Loucy (cell line): ENCODE measurements around the gene TLE2.

Experiments used
- H2AFZ ChIP-seq: fragments of 200-600 bp; sonication (generic); 2 replicates; pipeline ENCODE4 v1.6.0; 2016; ENCODE audit warnings: antibody characterized with exemption, mild to moderate bottlenecking, low read length, moderate library complexity
- H3F3A ChIP-seq: fragments of 200-600 bp; 2 replicates; pipeline ENCODE4 v1.6.0; 2016; ENCODE audit warnings: antibody characterized with exemption, low read depth, mild to moderate bottlenecking
- H3K27me3 ChIP-seq: fragments of 200-600 bp; sonication (generic); 2 replicates; pipeline ENCODE4 v1.6.1; 2014; ENCODE audit warnings: low read length, mild to moderate bottlenecking; ENCODE audit not compliant: insufficient read depth, poor library complexity, severe bottlenecking
- H3K36me3 ChIP-seq: fragments of 200-600 bp; sonication (generic); 2 replicates; pipeline ENCODE4 v1.6.1; 2016; ENCODE audit warnings: low read length; ENCODE audit not compliant: insufficient read depth
- H3K4me1 ChIP-seq: fragments of 200-600 bp; sonication (generic); 2 replicates; pipeline ENCODE4 v1.5.1; 2014; ENCODE audit warnings: low read length, mild to moderate bottlenecking; ENCODE audit not compliant: insufficient read depth, poor library complexity, severe bottlenecking
- H3K4me2 ChIP-seq: fragments of 200-600 bp; sonication (generic); 2 replicates; pipeline ENCODE4 v1.6.0; 2014; ENCODE audit warnings: antibody characterized with exemption, low read length, low read depth, mild to moderate bottlenecking; ENCODE audit not compliant: poor library complexity, severe bottlenecking
- H3K4me3 ChIP-seq: fragments of 200-600 bp; sonication (generic); 2 replicates; pipeline ENCODE4 v1.5.1; 2014; ENCODE audit warnings: low read length, mild to moderate bottlenecking, mixed read lengths; ENCODE audit not compliant: poor library complexity, severe bottlenecking
- H3K79me2 ChIP-seq: fragments of 200-600 bp; sonication (generic); 2 replicates; pipeline ENCODE4 v1.6.1; 2014; ENCODE audit warnings: low read length; ENCODE audit not compliant: insufficient read depth
- H3K9ac ChIP-seq: fragments of 200-600 bp; sonication (generic); 2 replicates; pipeline ENCODE4 v1.6.0; 2014; ENCODE audit warnings: mild to moderate bottlenecking, low read depth, low read length, moderate library complexity; ENCODE audit not compliant: poor library complexity, severe bottlenecking
- H3K9me2 ChIP-seq: fragments of 200-600 bp; sonication (generic); replicated peaks from 2 replicates; pipeline ENCODE4 v1.6.1; 2016; ENCODE audit warnings: low read depth, low read length, mixed read lengths
- H3K9me3 ChIP-seq: fragments of 200-600 bp; sonication (generic); 2 replicates; pipeline ENCODE4 v1.6.1; 2014; ENCODE audit warnings: mild to moderate bottlenecking, antibody characterized with exemption, low read length, low read depth; ENCODE audit not compliant: insufficient read depth
- H4K20me1 ChIP-seq: fragments of 200-600 bp; sonication (generic); 2 replicates; pipeline ENCODE4 v1.6.0; 2014; ENCODE audit warnings: antibody characterized with exemption, low read length, mild to moderate bottlenecking; ENCODE audit not compliant: insufficient read depth, poor library complexity, severe bottlenecking
- EZH2phosphoT487 ChIP-seq: fragments of 200-600 bp; IDR thresholded peaks from 2 replicates; pipeline ENCODE4 v1.6.1; 2018; ENCODE audit warnings: antibody characterized with exemption, mild to moderate bottlenecking, moderate library complexity, borderline replicate concordance
- TF ChIP-seq, protein P1 (sequence below): fragments of 200-600 bp; sonication (generic); conservative IDR thresholded peaks from 2 replicates; pipeline ENCODE4 v1.5.1; 2014; ENCODE audit warnings: mild to moderate bottlenecking, antibody characterized with exemption, low read length

Gene TLE2

DNA sequence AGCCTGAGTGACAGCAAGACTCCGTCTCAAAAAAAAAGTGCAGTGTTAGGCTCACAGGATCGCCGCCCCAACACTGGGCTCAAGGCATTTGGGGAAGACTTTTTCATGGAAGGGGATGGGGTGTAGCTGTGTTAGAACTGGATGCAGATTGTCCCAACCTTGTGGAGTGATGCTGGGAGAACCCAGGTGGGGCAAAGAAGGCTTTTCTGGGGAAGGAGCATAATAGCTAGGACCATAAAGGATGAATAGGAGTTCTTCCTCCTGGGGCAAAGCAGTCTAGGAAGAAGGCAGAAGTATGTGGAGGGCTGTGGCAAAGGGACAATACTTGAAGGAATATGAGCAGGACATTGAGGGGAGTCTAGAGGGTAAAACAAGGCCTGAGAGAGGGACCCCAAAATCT, 40.5 kb downstream of the TLE2 start:
- Histone ChIP-seq H3K9ac (no peak overlapping the region), H2AFZ (no peak overlapping the region), H3K79me2 (no peaks in the 10 kb centered on the region), H3K27me3 (no peaks in the 10 kb centered on the region), H3K9me2 (no peaks in the 10 kb centered on the region), H3K4me1 (peaks cover 4% of the 10 kb centered on the region), H3K4me3 (no peak overlapping the region), H3K4me2 (no peak overlapping the region), H3K36me3 (no peaks in the 10 kb centered on the region), H3F3A (no peaks in the 10 kb centered on the region), H3K9me3 (no peaks in the 10 kb centered on the region), H4K20me1 (no peaks in the 10 kb centered on the region)
- TF ChIP-seq, protein P1, sequence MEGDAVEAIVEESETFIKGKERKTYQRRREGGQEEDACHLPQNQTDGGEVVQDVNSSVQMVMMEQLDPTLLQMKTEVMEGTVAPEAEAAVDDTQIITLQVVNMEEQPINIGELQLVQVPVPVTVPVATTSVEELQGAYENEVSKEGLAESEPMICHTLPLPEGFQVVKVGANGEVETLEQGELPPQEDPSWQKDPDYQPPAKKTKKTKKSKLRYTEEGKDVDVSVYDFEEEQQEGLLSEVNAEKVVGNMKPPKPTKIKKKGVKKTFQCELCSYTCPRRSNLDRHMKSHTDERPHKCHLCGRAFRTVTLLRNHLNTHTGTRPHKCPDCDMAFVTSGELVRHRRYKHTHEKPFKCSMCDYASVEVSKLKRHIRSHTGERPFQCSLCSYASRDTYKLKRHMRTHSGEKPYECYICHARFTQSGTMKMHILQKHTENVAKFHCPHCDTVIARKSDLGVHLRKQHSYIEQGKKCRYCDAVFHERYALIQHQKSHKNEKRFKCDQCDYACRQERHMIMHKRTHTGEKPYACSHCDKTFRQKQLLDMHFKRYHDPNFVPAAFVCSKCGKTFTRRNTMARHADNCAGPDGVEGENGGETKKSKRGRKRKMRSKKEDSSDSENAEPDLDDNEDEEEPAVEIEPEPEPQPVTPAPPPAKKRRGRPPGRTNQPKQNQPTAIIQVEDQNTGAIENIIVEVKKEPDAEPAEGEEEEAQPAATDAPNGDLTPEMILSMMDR, result no peak
- no peak for TF ChIP-seq EZH2phosphoT487

GRCh38 chr19:2987797-2988196, 41.3 kb downstream of the TLE2 start:
- Histone ChIP-seq H3K9ac (no peak overlapping the region), H3K27me3 (no peaks in the 10 kb centered on the region)
- TF ChIP-seq, protein P1, result no peak
- TF ChIP-seq EZH2phosphoT487, result no peak

DNA sequence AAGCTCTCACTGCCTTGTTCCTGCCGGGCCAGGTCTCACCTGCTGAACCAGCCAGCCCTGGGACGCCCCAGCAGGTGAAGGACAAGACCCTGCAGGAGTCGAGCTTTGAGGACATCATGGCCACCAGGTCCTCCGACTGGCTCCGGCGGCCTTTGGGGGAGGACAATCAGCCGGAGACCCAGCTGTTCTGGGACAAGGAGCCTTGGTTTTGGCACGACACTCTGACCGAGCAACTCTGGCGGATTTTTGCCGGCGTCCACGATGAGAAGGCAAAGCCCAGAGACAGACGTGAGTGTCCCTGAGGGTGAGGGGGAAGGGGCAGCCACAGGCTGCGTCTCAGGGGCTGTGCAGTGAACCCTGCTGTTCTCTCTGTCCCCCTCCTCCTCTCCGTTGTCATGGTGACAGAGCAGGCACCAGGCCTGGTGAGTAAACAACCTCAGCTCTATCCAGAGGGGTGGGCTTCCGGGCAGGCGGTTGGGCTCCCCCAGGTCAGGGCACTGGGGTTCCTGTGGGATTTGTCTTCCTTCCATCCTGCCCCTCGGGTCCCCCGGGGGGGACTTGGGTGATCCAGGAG, 42.0 kb downstream of the TLE2 start:
- no peaks in the 10 kb centered on the region for H3F3A ChIP-seq
- H3K9me3 ChIP-seq, result no peaks in the 10 kb centered on the region
- no peaks in the 10 kb centered on the region for H3K79me2 ChIP-seq
- no peak for TF ChIP-seq EZH2phosphoT487
- TF ChIP-seq, protein P1, result no peak
- no peaks in the 10 kb centered on the region for H4K20me1 ChIP-seq
- H3K4me3 ChIP-seq, result no peak overlapping the region
- no peak overlapping the region for H3K4me2 ChIP-seq
- H3K27me3 ChIP-seq, result no peaks in the 10 kb centered on the region
- H3K9ac ChIP-seq, result no peak overlapping the region
- H3K9me2 ChIP-seq, result no peaks in the 10 kb centered on the region
- H3K4me1 ChIP-seq, result peaks cover 4% of the 10 kb centered on the region
- no peak overlapping the region for H2AFZ ChIP-seq
- no peaks in the 10 kb centered on the region for H3K36me3 ChIP-seq

More at GRCh38 chr19:2987797-2988196, 41.3 kb downstream of the TLE2 start:
- Histone ChIP-seq H3K4me3 (no peak overlapping the region), H4K20me1 (no peaks in the 10 kb centered on the region), H3K4me2 (no peak overlapping the region), H3F3A (no peaks in the 10 kb centered on the region), H3K4me1 (peaks cover 4% of the 10 kb centered on the region), H3K79me2 (no peaks in the 10 kb centered on the region), H3K9me2 (no peaks in the 10 kb centered on the region), H3K9me3 (no peaks in the 10 kb centered on the region), H3K36me3 (no peaks in the 10 kb centered on the region), H2AFZ (no peak overlapping the region)
